ENCODE results near the gene SLC22A17. TPM values are rescaled to one million over a fixed set of nuclear protein-coding genes. Genes with fewer than 3 reads are reported as not detected.

SLC22A17 gene
- total RNA-seq, 1 donor from 2014 or later: 29.3 TPM

DNA sequence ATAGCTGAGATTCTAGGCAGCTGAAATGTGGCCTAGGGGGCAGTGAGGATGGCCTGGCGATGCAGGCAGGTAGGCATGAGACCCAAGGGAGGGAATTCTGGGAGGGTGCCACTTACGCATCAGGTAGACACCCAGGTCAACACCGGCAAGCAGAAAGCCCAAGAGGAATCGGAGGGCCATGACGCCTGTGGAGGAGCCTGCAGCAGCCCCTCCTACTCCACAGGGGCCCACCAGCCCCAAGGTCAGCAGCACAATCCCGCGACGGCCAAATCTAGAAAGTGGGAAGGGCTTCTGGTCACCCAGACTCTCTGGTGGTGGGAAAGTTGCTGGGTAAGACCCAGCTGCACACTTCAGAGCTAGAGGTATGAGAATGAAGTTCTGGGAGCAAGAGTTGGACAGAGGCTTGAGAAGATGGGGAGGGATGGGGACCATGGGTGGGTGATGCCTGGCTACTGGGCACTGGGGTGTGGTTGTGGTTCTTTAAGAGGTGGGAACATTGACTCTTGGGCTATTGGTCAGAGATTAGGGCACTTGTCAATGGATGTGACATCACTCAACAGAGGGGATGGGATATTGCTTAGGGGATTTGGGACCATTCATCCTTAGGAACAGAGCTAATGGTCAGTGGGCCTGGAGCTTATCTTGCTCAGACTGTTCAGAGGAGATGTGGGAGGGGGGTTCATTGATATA is 3.4 kb downstream of the SLC22A17 start:
- H3K9me3 ChIP-seq (ENCODE audit: insufficient read depth, low read depth, low read length): no peaks in the 10 kb centered on the region
- no peak overlapping the region for H3K4me3 Mint-ChIP-seq (ENCODE audit: unreplicated experiment)
- H3K27me3 Mint-ChIP-seq (ENCODE audit: low read depth, unreplicated experiment): peaks cover 14% of the 10 kb centered on the region
- no peaks in the 10 kb centered on the region for H3K79me2 ChIP-seq (ENCODE audit: insufficient read depth, low read length)
- H3K4me2 ChIP-seq (ENCODE audit: low read length): no peak overlapping the region
- peaks cover 5% of the 10 kb centered on the region for H3K9me3 Mint-ChIP-seq (ENCODE audit: unreplicated experiment)
- TF ChIP-seq, protein P1, sequence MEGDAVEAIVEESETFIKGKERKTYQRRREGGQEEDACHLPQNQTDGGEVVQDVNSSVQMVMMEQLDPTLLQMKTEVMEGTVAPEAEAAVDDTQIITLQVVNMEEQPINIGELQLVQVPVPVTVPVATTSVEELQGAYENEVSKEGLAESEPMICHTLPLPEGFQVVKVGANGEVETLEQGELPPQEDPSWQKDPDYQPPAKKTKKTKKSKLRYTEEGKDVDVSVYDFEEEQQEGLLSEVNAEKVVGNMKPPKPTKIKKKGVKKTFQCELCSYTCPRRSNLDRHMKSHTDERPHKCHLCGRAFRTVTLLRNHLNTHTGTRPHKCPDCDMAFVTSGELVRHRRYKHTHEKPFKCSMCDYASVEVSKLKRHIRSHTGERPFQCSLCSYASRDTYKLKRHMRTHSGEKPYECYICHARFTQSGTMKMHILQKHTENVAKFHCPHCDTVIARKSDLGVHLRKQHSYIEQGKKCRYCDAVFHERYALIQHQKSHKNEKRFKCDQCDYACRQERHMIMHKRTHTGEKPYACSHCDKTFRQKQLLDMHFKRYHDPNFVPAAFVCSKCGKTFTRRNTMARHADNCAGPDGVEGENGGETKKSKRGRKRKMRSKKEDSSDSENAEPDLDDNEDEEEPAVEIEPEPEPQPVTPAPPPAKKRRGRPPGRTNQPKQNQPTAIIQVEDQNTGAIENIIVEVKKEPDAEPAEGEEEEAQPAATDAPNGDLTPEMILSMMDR (IDR thresholded peaks at IDR 0.05; ENCODE audit: insufficient read depth, low read depth, low read length): no peak
- H3K4me3 ChIP-seq (ENCODE audit: insufficient read depth, low read depth, low read length): no peak overlapping the region
- no peak overlapping the region for H3K27ac ChIP-seq (ENCODE audit: low read depth, low read length)
- no peak overlapping the region for H2AFZ ChIP-seq (ENCODE audit: low read depth, low read length)
- H3K27ac Mint-ChIP-seq (ENCODE audit: unreplicated experiment): no peak overlapping the region
- H3K36me3 Mint-ChIP-seq (ENCODE audit: low read depth, unreplicated experiment): peaks cover 21% of the 10 kb centered on the region
- no peaks in the 10 kb centered on the region for H3K27me3 ChIP-seq (ENCODE audit: insufficient read depth, low read length)
- H3K4me1 Mint-ChIP-seq (ENCODE audit: low read depth, unreplicated experiment): peaks cover 2% of the 10 kb centered on the region
- H3K36me3 ChIP-seq (ENCODE audit: insufficient read depth, low read length): no peaks in the 10 kb centered on the region
- peaks cover 5% of the 10 kb centered on the region for H4K20me1 ChIP-seq (ENCODE audit: insufficient read depth, low read length)
- FAIRE-seq (no peak), DNase-seq (ENCODE audit: low read depth) (no peak)
- H3K9ac ChIP-seq (ENCODE audit: low read length): no peak overlapping the region
- no peaks in the 10 kb centered on the region for H3K4me1 ChIP-seq (ENCODE audit: insufficient read depth, low read length)

DNA sequence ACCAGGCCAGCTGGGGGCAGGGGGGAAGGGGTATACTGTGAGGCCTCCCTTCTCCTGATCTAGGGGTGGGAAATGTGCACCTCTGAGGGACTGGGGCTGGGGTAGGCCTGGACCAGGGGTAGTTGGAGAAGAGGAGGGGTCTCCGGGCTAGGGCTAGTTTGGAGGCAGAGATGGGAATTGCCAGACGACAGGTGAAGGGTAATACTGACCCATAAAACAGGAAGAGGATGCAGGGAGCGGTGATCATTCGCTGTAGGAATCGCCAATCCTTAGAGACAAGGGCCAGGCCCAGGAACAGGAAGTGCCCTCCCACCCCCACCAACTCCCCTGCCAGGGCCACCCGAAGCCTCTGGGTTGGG is 4.4 kb downstream of the SLC22A17 start:
- Mint-ChIP-seq H3K9me3 (ENCODE audit: unreplicated experiment) (peaks cover 4% of the 10 kb centered on the region), H3K4me3 (ENCODE audit: unreplicated experiment) (no peak overlapping the region), H3K27me3 (ENCODE audit: low read depth, unreplicated experiment) (peaks cover 7% of the 10 kb centered on the region), H3K27ac (ENCODE audit: unreplicated experiment) (no peak overlapping the region), H3K4me1 (ENCODE audit: low read depth, unreplicated experiment) (peaks cover 2% of the 10 kb centered on the region), H3K36me3 (ENCODE audit: low read depth, unreplicated experiment) (peaks cover 21% of the 10 kb centered on the region)
- FAIRE-seq (no peak), DNase-seq (ENCODE audit: low read depth) (no peak)
- Histone ChIP-seq H3K4me1 (ENCODE audit: insufficient read depth, low read length) (no peaks in the 10 kb centered on the region), H3K4me3 (ENCODE audit: insufficient read depth, low read depth, low read length) (no peak overlapping the region), H3K79me2 (ENCODE audit: insufficient read depth, low read length) (no peaks in the 10 kb centered on the region), H3K4me2 (ENCODE audit: low read length) (no peak overlapping the region), H3K36me3 (ENCODE audit: insufficient read depth, low read length) (no peaks in the 10 kb centered on the region), H3K27me3 (ENCODE audit: insufficient read depth, low read length) (no peaks in the 10 kb centered on the region), H3K9me3 (ENCODE audit: insufficient read depth, low read depth, low read length) (no peaks in the 10 kb centered on the region), H2AFZ (ENCODE audit: low read depth, low read length) (no peak overlapping the region), H3K27ac (ENCODE audit: low read depth, low read length) (no peak overlapping the region), H4K20me1 (ENCODE audit: insufficient read depth, low read length) (peaks cover 5% of the 10 kb centered on the region), H3K9ac (ENCODE audit: low read length) (no peak overlapping the region)
- no peak for TF ChIP-seq EZH2 (IDR thresholded peaks at IDR 0.05; ENCODE audit: insufficient read depth, low read length)
- TF ChIP-seq, protein P1 (IDR thresholded peaks at IDR 0.05; ENCODE audit: insufficient read depth, low read depth, low read length): no peak

Measured in astrocyte (in vitro differentiated cells and primary cell).